SK-N-MC (cell line): ENCODE results near the gene RAB7B.

ENCODE experiments used
- DNase-seq: peaks from one replicate; pipeline ENCODE4 v3.0.0-alpha.2; 2011; ENCODE audit warnings: low read depth, low spot score
- H3K27ac ChIP-seq: fragments of 200-600 bp; sonication (generic); 2 replicates; pipeline ENCODE4 v1.5.1; 2016; ENCODE audit warnings: mixed run types
- H3K36me3 ChIP-seq: fragments of 200-600 bp; sonication (generic); 2 replicates; pipeline ENCODE4 v1.6.1; 2017; ENCODE audit warnings: antibody characterized with exemption, low read length, mixed read lengths; ENCODE audit not compliant: insufficient read depth
- H3K4me3 ChIP-seq: fragments of 200-600 bp; sonication (generic); 2 replicates; pipeline ENCODE4 v1.5.1; 2016
- H3K9ac ChIP-seq: fragments of 200-600 bp; sonication (generic); 2 replicates; pipeline ENCODE4 v1.8.0; 2017; ENCODE audit warnings: mixed run types, mixed read lengths; ENCODE audit not compliant: insufficient read length
- H3K9me3 ChIP-seq: fragments of 200-600 bp; sonication (generic); 2 replicates; pipeline ENCODE4 v1.6.1; 2017; ENCODE audit warnings: low read depth, mild to moderate bottlenecking, antibody characterized with exemption, low read length, moderate library complexity, mixed read lengths
- EZH2 ChIP-seq: fragments of 200-600 bp; sonication (generic); IDR thresholded peaks from one replicate; pipeline ENCODE4 v1.6.1; 2017; ENCODE audit warnings: antibody characterized with exemption
- FOXP2 ChIP-seq: optimal IDR thresholded peaks from 2 replicates; pipeline ENCODE3; 2011; ENCODE audit warnings: mild to moderate bottlenecking, moderate library complexity; ENCODE audit not compliant: insufficient read depth; ENCODE audit errors: extremely low read length, control extremely low read depth
- POLR2AphosphoS5 ChIP-seq: IDR thresholded peaks from 2 replicates; pipeline ENCODE4 v1.6.1; 2012; ENCODE audit warnings: mild to moderate bottlenecking, low read depth, low read length, borderline replicate concordance

Gene RAB7B

GRCh38 chr1:205975387-205975998 is 27.7 kb downstream of the RAB7B start:
- Histone ChIP-seq H3K36me3 (no peaks in the 10 kb centered on the region), H3K4me3 (no peak overlapping the region), H3K9ac (no peak overlapping the region), H3K9me3 (no peaks in the 10 kb centered on the region), H3K27ac (no peak overlapping the region)
- TF ChIP-seq EZH2 (no peak), FOXP2 (no peak), POLR2AphosphoS5 (no peak)
- no peak for DNase-seq

GRCh38 chr1:205974712-205975111 is 28.5 kb downstream of the RAB7B start:
- DNase-seq, result no peak
- TF ChIP-seq EZH2, result no peak
- TF ChIP-seq FOXP2, result no peak
- TF ChIP-seq POLR2AphosphoS5, result no peak
- H3K4me3 ChIP-seq, result no peak overlapping the region
- no peak overlapping the region for H3K27ac ChIP-seq
- no peaks in the 10 kb centered on the region for H3K36me3 ChIP-seq
- H3K9me3 ChIP-seq, result no peaks in the 10 kb centered on the region
- no peak overlapping the region for H3K9ac ChIP-seq

- no peaks in the 10 kb centered on the region for H3K9me3 ChIP-seq
- no peak for TF ChIP-seq FOXP2
- TF ChIP-seq EZH2, result no peak
- no peak for TF ChIP-seq POLR2AphosphoS5
- H3K4me3 ChIP-seq, result no peak overlapping the region
- H3K9ac ChIP-seq, result no peak overlapping the region
- H3K27ac ChIP-seq, result no peak overlapping the region
- DNase-seq, result no peak
- H3K36me3 ChIP-seq, result no peaks in the 10 kb centered on the region
These were observed 29.6 kb downstream of the RAB7B start for GRCh38 chr1:205973377-205974232.

- TF ChIP-seq EZH2 (no peak), FOXP2 (no peak), POLR2AphosphoS5 (no peak)
- Histone ChIP-seq H3K9ac (no peak overlapping the region), H3K36me3 (no peaks in the 10 kb centered on the region), H3K4me3 (no peak overlapping the region), H3K27ac (no peak overlapping the region), H3K9me3 (no peaks in the 10 kb centered on the region)
- no peak for DNase-seq
These were observed 30.6 kb downstream of the RAB7B start for GRCh38 chr1:205972491-205973168.

DNA sequence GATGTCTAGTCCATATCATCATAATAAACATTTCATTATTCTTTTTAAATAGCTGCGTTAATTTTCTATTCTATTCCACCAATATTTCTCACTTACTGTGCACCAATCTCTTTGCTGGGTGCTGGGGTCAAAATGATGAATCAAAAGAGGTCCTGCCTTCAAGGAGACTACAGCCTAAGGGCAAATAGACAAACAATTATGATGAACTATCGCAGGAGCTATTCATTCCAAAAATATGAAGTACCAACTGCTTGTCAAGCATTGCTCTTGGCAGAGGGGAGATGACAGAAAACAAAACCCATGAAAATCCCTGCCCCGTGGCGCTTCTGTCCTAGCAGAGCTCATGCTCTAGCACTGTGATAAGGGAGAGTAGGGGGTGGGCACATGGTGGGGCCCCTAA is 31.1 kb downstream of the RAB7B start:
- no peak for DNase-seq
- no peak overlapping the region for H3K4me3 ChIP-seq
- H3K9ac ChIP-seq, result no peak overlapping the region
- no peaks in the 10 kb centered on the region for H3K9me3 ChIP-seq
- TF ChIP-seq POLR2AphosphoS5, result no peak
- no peak for TF ChIP-seq FOXP2
- TF ChIP-seq EZH2, result no peak
- H3K27ac ChIP-seq, result no peak overlapping the region
- no peaks in the 10 kb centered on the region for H3K36me3 ChIP-seq

GRCh38 chr1:205971082-205971481 is 32.1 kb downstream of the RAB7B start:
- Histone ChIP-seq H3K9ac (no peak overlapping the region), H3K4me3 (no peak overlapping the region), H3K27ac (no peak overlapping the region), H3K9me3 (no peaks in the 10 kb centered on the region), H3K36me3 (no peaks in the 10 kb centered on the region)
- no peak for TF ChIP-seq EZH2
- TF ChIP-seq FOXP2, result no peak
- TF ChIP-seq POLR2AphosphoS5, result no peak
- DNase-seq, result no peak

GRCh38 chr1:205970486-205970885 is 32.7 kb downstream of the RAB7B start:
- TF ChIP-seq FOXP2, result no peak
- TF ChIP-seq EZH2, result no peak
- TF ChIP-seq POLR2AphosphoS5, result no peak

DNA sequence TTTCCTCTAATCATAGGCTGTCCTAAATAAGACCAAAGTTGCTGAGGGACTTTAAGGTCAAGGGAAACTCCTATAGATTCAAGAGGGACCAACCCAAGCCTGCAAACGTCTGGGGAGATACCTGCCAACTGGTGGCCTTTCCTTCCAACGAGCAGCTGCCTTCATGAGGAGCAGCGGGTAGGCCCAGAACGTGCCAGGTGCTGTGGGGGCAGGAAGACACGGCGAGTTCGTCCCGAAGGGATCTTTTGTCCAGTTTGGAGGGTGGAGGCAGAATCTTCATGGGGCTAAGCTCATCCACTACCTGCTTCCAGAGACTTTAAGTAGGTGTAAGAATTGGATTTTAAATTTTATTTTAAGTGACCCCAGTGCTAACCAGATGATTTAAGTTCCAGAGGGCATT is 34.0 kb downstream of the RAB7B start:
- TF ChIP-seq FOXP2, result no peak
- TF ChIP-seq EZH2, result no peak
- no peak for TF ChIP-seq POLR2AphosphoS5
- Histone ChIP-seq H3K27ac (no peak overlapping the region), H3K9me3 (no peaks in the 10 kb centered on the region), H3K4me3 (no peak overlapping the region), H3K36me3 (no peaks in the 10 kb centered on the region), H3K9ac (no peak overlapping the region)
- no peak for DNase-seq

More at GRCh38 chr1:205970486-205970885, 32.7 kb downstream of the RAB7B start:
- no peaks in the 10 kb centered on the region for H3K36me3 ChIP-seq
- H3K9ac ChIP-seq, result no peak overlapping the region
- H3K27ac ChIP-seq, result no peak overlapping the region
- no peaks in the 10 kb centered on the region for H3K9me3 ChIP-seq
- no peak for DNase-seq
- H3K4me3 ChIP-seq, result no peak overlapping the region
